GM12878 (cell line): ENCODE data around the gene MFAP3L. TPM values are rescaled to one million over a fixed set of nuclear protein-coding genes. Genes with fewer than 3 reads are reported as not detected.

ENCODE experiments used
- ATF2 ChIP-seq: IDR thresholded peaks from 2 replicates; pipeline ENCODE4 v1.6.1; 2012; ENCODE audit warnings: low read length, inconsistent platforms
- BHLHE40 ChIP-seq, 2 experiments: fragments of 450-650 bp in 1 of 2; IDR thresholded peaks; 2 replicates each; pipeline ENCODE4 v1.6.1; 2011 to 2017; ENCODE audit warnings: low read depth in 2 of 2, borderline replicate concordance in 1 of 2, improper control_type of control experiment in 1 of 2, low read length in 1 of 2, mild to moderate bottlenecking in 1 of 2
- FOXM1 ChIP-seq: IDR thresholded peaks from 2 replicates; pipeline ENCODE4 v1.6.1; 2012; ENCODE audit warnings: low read depth, mild to moderate bottlenecking, inconsistent platforms, low read length, moderate library complexity
- GATAD2B ChIP-seq: fragments of 450-650 bp; conservative IDR thresholded peaks from 2 replicates; pipeline ENCODE4 v1.6.1; 2017; ENCODE audit warnings: low read depth, mild to moderate bottlenecking, moderate library complexity
- JUNB ChIP-seq: IDR thresholded peaks from 2 replicates; pipeline ENCODE4 v1.6.1; 2016; ENCODE audit warnings: antibody characterized with exemption, mild to moderate bottlenecking
- POLR2AphosphoS2 ChIP-seq: IDR thresholded peaks from 2 replicates; pipeline ENCODE4 v1.6.1; 2011; ENCODE audit warnings: low read depth, mild to moderate bottlenecking, low read length, improper control_type of control experiment, moderate library complexity
- RELA ChIP-seq: fragments of 450-650 bp; IDR thresholded peaks from 2 replicates; pipeline ENCODE4 v1.8.0; 2014; ENCODE audit warnings: borderline replicate concordance; ENCODE audit not compliant: partially characterized antibody
- SP1 ChIP-seq: IDR thresholded peaks from one replicate; pipeline ENCODE4 v1.6.1; 2011; ENCODE audit warnings: low read depth, low read length
- YY1 ChIP-seq: IDR thresholded peaks from 2 replicates; pipeline ENCODE4 v1.6.1; 2011; ENCODE audit warnings: low read depth, mild to moderate bottlenecking, low read length
- ZBTB33 ChIP-seq: fragments of 450-650 bp; IDR thresholded peaks from 2 replicates; pipeline ENCODE4 v1.6.1; 2017; ENCODE audit warnings: mild to moderate bottlenecking
- ZNF217 ChIP-seq: fragments of 450-650 bp; IDR thresholded peaks from 2 replicates; pipeline ENCODE4 v1.6.1; 2017; ENCODE audit warnings: antibody characterized with exemption, mild to moderate bottlenecking
- ZNF274 ChIP-seq: IDR thresholded peaks from one replicate; pipeline ENCODE4 v1.8.0; 2011; ENCODE audit not compliant: insufficient read length, insufficient read depth
- ZNF592 ChIP-seq: fragments of 450-650 bp; IDR thresholded peaks from 2 replicates; pipeline ENCODE4 v1.6.1; 2017; ENCODE audit warnings: mild to moderate bottlenecking, moderate library complexity
- polyA plus RNA-seq, 11 experiments: library from polyadenylated mRNA; depleted of rRNA in 4 of 11; unstranded in 6 of 11; stranded (reverse) in 5 of 11; fragments of >200 nt; fragmentation: Nextera tagmentation in 4 of 11; fragmentation: Illumina TruSeq in 1 of 11; extraction: Ambion mirVana in 4 of 11; extraction: Trizol in 1 of 11; gene quantifications; 1 replicate in 1 of 11; 2 replicates in 10 of 11; pipeline versions ENCODE4 v1.2.1 to v1.2.3, GENCODE V29; 2011 to 2016; ENCODE audit warnings: inconsistent platforms in 2 of 11, missing spikeins in 2 of 11, low read depth in 1 of 11
- total RNA-seq, 4 experiments: library from RNA; depleted of rRNA in 3 of 4; stranded (reverse); fragments of >200 nt in 3 of 4; fragmentation: Illumina TruSeq in 1 of 4; extraction: Trizol in 1 of 4; gene quantifications; 2 replicates each; pipeline versions ENCODE4 v1.2.1 to v1.2.3, GENCODE V29; 2013 to 2021

Gene MFAP3L
- total and polyA plus RNA-seq, 10 of the 15 experiments (the other 5 are each of a cell fraction or from before 2014, with no cell fraction given): 0.10 to 3.0 TPM; not detected in 8

GRCh38 chr4:170035845-170036244, 9.7 kb upstream of the MFAP3L start (continued):
- TF ChIP-seq ZNF592 (no peak), YY1 (no peak), JUNB (no peak), ZBTB33 (no peak), POLR2AphosphoS2 (no peak), BHLHE40 (IDR thresholded peaks at IDR 0.05; ENCODE audit: borderline replicate concordance in 1 of 2, low read depth in 2 of 2, low read length in 1 of 2) (no peak), SP1 (no peak), ZNF217 (no peak), ATF2 (no peak), RELA (no peak), ZNF274 (no peak), FOXM1 (no peak), GATAD2B (no peak)
